Measurements from ENCODE around the gene MSL3B.

MSL3B gene

DNA sequence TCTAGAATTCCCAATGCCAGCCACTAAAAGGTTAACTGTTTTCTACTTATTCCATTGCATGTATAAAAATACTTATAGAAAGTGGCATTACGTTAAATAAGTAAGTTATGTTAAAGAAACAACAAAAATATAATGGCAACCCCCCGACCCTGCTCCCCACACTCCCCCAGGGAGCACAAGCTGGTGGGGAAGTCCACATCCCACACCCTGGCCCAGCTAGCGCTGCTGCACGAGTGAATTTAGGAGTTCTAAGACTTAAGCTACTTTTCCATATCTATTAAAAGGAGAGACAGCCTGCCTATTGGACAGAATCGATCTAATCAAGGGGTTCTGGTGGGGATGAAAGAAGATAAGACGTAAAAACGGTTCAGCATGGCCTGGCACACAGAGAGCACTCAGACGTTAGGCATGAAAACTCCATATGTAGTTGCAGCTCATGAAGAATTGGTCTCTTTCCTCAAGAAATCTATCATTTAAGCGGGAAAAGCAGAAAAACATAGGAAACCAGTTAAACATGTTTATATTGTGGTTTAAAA is 30.4 kb downstream of the MSL3B start:
- no peaks in the 10 kb centered on the region for H3K27me3 ChIP-seq (ENCODE audit: insufficient read depth, low read depth)
- intact Hi-C loops (cut with micrococcal nuclease; ENCODE audit: unreplicated experiment) = no loop called here
- H3K36me3 ChIP-seq (ENCODE audit: low read depth) = peaks cover 58% of the 10 kb centered on the region
- no peak overlapping the region for H3K27ac ChIP-seq
- H3K9me3 ChIP-seq (ENCODE audit: insufficient read depth, low read depth) = no peaks in the 10 kb centered on the region
- POLR2A ChIA-PET (ENCODE audit: unreplicated experiment) = no interaction called here
- H3K9me2 ChIP-seq (ENCODE audit: insufficient read depth) = no peaks in the 10 kb centered on the region
- peaks cover 58% of the 10 kb centered on the region for H3K79me2 ChIP-seq (ENCODE audit: low read depth)
- BruUV-seq (replicated peaks) = no TSS peak
- TF ChIP-seq, protein P1, sequence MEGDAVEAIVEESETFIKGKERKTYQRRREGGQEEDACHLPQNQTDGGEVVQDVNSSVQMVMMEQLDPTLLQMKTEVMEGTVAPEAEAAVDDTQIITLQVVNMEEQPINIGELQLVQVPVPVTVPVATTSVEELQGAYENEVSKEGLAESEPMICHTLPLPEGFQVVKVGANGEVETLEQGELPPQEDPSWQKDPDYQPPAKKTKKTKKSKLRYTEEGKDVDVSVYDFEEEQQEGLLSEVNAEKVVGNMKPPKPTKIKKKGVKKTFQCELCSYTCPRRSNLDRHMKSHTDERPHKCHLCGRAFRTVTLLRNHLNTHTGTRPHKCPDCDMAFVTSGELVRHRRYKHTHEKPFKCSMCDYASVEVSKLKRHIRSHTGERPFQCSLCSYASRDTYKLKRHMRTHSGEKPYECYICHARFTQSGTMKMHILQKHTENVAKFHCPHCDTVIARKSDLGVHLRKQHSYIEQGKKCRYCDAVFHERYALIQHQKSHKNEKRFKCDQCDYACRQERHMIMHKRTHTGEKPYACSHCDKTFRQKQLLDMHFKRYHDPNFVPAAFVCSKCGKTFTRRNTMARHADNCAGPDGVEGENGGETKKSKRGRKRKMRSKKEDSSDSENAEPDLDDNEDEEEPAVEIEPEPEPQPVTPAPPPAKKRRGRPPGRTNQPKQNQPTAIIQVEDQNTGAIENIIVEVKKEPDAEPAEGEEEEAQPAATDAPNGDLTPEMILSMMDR (conservative IDR thresholded peaks at IDR 0.05) = no peak
- TF ChIP-seq EZH2 (IDR thresholded peaks at IDR 0.05; ENCODE audit: low read depth) = no peak
- peaks cover 45% of the 10 kb centered on the region; the same call in 1 of the 2 replicates for H3F3A ChIP-seq (ENCODE audit: insufficient read depth, low read depth)
- H3K4me3 ChIP-seq = no peak overlapping the region
- H4K20me1 ChIP-seq (ENCODE audit: insufficient read depth) = peaks cover 14% of the 10 kb centered on the region; the same call in 1 of the 2 replicates
- CTCF ChIA-PET = no interaction called here
- H2AFZ ChIP-seq = no peak overlapping the region
- no peak for DNase-seq
- no peak overlapping the region for H3K4me2 ChIP-seq
- no peaks in the 10 kb centered on the region for H3K4me1 ChIP-seq (replicated peaks; ENCODE audit: insufficient read depth)

GRCh38 chr2:233836359-233836758 is 31.8 kb downstream of the MSL3B start:
- Histone ChIP-seq H3K27ac (no peak overlapping the region), H3K4me3 (no peak overlapping the region), H4K20me1 (ENCODE audit: insufficient read depth) (peaks cover 14% of the 10 kb centered on the region; the same call in 1 of the 2 replicates), H3F3A (ENCODE audit: insufficient read depth, low read depth) (peaks cover 51% of the 10 kb centered on the region; the same call in 1 of the 2 replicates), H2AFZ (no peak overlapping the region), H3K27me3 (ENCODE audit: insufficient read depth, low read depth) (no peaks in the 10 kb centered on the region), H3K9me3 (ENCODE audit: insufficient read depth, low read depth) (no peaks in the 10 kb centered on the region), H3K4me1 (replicated peaks; ENCODE audit: insufficient read depth) (no peaks in the 10 kb centered on the region), H3K36me3 (ENCODE audit: low read depth) (peaks cover 44% of the 10 kb centered on the region), H3K79me2 (ENCODE audit: low read depth) (peaks cover 45% of the 10 kb centered on the region), H3K4me2 (no peak overlapping the region), H3K9me2 (ENCODE audit: insufficient read depth) (no peaks in the 10 kb centered on the region)
- TF ChIP-seq EZH2 (IDR thresholded peaks at IDR 0.05; ENCODE audit: low read depth) = no peak
- TF ChIP-seq, protein P1 (conservative IDR thresholded peaks at IDR 0.05) = no peak
- ChIA-PET POLR2A (ENCODE audit: unreplicated experiment) (no interaction called here), CTCF (no interaction called here)
- no TSS peak for BruUV-seq (replicated peaks)
- no peak for DNase-seq
- intact Hi-C loops (cut with micrococcal nuclease; ENCODE audit: unreplicated experiment) = no loop called here

DNA sequence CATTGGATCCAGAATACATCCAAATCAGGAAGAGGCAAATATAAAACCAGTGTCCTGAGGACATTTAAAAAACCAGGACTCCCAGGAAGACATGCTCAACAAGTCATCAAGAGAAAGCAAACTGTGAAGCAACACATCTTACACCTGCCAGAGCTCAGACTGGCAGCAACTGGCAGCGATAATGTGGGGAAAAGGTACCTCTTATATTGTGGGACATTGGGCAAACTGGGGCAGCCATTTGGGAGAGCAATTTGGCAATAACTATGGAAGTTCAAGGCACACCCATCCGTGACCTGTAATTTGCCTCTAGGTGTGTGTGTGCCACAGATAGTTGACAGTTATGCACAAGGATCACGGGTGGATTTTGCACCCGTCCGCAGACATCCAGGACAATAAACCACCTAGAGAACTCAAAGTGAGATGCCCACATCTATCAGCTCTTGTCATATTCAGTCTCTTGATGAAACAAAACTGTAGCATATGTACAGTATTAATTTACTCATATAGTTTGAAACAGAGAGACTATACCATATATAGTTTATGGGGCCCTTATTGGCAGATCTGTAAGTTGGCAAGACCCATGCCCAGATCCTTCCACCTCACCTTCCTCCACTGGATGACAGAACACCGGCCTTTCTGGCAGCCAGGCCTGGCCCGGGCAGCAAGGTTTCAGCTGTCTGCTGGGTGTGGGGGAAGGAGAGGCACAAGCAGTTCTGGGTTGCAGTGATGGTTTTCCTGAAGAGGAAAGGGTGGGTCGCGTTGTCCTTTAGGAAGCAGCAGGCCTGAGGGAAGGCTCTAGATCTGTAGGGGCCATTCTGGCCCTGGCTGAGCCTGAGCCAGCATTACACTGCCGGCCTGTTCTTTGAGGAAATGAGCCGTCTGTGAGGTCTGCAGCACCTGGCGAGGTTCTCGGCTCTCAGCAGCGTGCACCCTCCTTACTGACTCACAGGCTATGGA is 32.7 kb downstream of the MSL3B start:
- Histone ChIP-seq H3K9me3 (ENCODE audit: insufficient read depth, low read depth) (no peaks in the 10 kb centered on the region), H2AFZ (no peak overlapping the region), H3K27me3 (ENCODE audit: insufficient read depth, low read depth) (no peaks in the 10 kb centered on the region), H3K4me2 (no peak overlapping the region), H3K79me2 (ENCODE audit: low read depth) (peaks cover 37% of the 10 kb centered on the region), H4K20me1 (ENCODE audit: insufficient read depth) (peaks cover 14% of the 10 kb centered on the region; the same call in 1 of the 2 replicates), H3K36me3 (ENCODE audit: low read depth) (peaks cover 35% of the 10 kb centered on the region), H3K4me3 (no peak overlapping the region), H3K4me1 (replicated peaks; ENCODE audit: insufficient read depth) (no peaks in the 10 kb centered on the region), H3K27ac (no peak overlapping the region), H3F3A (ENCODE audit: insufficient read depth, low read depth) (peaks cover 51% of the 10 kb centered on the region; the same call in 1 of the 2 replicates), H3K9me2 (ENCODE audit: insufficient read depth) (no peaks in the 10 kb centered on the region)
- intact Hi-C loops (cut with micrococcal nuclease; ENCODE audit: unreplicated experiment) = no loop called here
- no peak for TF ChIP-seq EZH2 (IDR thresholded peaks at IDR 0.05; ENCODE audit: low read depth)
- TF ChIP-seq, protein P1 (conservative IDR thresholded peaks at IDR 0.05) = no peak
- BruUV-seq (replicated peaks) = no TSS peak
- ChIA-PET POLR2A (ENCODE audit: unreplicated experiment) (no interaction called here), CTCF (no interaction called here)
- DNase-seq = no peak

All from PC-9 (cell line).